Renal cortex interstitium (tissue), 11 donors: ENCODE data around the gene FANK1. TPM values are rescaled to one million over a fixed set of nuclear protein-coding genes. Genes with fewer than 3 reads are reported as not detected.
A peak's percentile ranks its signal among the peaks of the same experiment; 100 is the strongest.

Experiments used
- DNase-seq, 11 donors: peaks; one replicate each; pipeline ENCODE4 v3.0.0-alpha.2; 2013; ENCODE audit warnings: low read depth in 9 of 11, low spot score in 4 of 11; ENCODE audit errors: extremely low read depth in 1 of 11
- polyA plus RNA-seq, 3 donors: library from polyadenylated mRNA; unstranded; fragments of 120-200 nt; gene quantifications; one replicate each; pipeline ENCODE4 v1.2.1, GENCODE V29; 2013; ENCODE audit not compliant: insufficient read length in 3 of 3

FANK1 gene
- polyA plus RNA-seq, 3 donors = 8.2 to 11.0 (median 8.5) TPM

GRCh38 chr10:125979976-125980375 is 83.6 kb downstream of the FANK1 start:
- no peak for DNase-seq

- no peak for DNase-seq
Observed at GRCh38 chr10:125980521-125981035, 84.2 kb downstream of the FANK1 start.

DNA sequence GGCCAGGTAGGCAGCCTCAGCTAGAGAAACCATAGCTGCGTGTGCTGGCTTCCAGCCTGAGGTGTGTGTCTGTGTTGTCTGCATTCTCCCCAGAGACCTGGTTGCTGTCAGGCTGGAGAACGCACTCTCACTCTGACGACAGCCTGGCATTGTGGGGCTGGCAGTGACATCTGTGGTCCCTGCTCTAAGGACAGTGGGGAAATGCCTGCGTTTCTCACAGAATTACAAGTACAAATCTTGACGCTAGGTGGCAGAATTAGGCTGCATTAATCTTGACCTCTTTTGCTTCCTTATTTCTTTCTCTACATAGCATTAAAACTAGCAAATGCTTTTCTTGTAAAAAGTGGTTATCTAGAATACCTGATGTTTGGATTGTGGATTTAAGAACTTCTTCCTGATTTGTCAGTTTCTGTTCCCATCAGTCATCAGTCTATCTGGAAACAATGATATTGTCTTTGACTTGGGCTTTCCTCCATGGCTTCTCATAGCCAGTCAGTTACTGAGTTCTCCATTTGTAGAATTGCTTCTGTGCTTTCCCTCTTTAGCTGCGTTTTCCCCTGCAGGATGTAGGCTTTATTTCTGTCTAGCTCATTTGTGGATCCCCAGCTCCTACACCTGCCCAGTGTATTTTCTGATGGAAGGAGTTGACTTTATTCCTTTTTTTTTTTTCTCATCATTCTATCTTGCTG is 86.0 kb downstream of the FANK1 start:
- peak; percentile 38 to 85 (median 64) for DNase-seq

GRCh38 chr10:125983161-125983560 is 86.8 kb downstream of the FANK1 start:
- no peak for DNase-seq

DNA sequence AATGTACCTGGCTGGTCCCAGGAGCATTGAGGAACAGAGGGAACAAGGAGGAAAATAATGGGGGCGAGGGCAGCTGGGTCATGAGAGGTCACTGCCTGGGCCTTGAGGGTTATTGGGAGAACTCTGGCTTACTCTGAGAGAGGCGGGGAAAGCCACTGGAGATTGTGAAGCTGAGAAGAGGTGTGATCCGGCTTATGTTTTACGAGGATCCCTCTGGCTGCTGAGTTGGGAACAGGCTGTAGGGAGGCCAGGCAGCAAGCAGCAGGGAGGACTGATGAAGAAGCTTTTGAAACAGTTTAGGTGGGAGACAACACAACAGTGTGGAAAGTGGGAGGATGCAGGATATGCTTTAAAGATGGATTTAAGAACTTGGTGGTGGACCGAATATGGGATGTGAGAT is 87.3 kb downstream of the FANK1 start:
- no peak for DNase-seq

DNA sequence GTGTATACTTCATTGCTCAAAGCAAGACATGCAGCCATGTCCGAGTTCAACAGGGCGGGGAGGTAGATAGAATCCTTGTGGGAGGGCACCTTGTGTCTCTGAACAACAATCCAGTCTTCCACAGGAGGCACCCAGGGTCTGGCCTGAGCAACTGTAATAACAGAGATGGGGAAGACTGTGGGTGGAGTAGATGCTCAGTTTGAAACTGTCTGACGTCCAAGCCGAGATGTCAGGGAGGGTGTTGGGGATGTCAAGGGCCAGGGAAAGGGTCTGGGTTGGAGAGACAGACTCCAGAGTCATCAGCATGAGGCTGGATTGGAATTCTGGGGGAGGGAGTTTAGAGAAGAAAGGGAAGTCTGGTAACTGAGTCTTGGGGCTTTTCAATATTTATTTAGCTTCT is 88.0 kb downstream of the FANK1 start:
- no peak for DNase-seq

DNA sequence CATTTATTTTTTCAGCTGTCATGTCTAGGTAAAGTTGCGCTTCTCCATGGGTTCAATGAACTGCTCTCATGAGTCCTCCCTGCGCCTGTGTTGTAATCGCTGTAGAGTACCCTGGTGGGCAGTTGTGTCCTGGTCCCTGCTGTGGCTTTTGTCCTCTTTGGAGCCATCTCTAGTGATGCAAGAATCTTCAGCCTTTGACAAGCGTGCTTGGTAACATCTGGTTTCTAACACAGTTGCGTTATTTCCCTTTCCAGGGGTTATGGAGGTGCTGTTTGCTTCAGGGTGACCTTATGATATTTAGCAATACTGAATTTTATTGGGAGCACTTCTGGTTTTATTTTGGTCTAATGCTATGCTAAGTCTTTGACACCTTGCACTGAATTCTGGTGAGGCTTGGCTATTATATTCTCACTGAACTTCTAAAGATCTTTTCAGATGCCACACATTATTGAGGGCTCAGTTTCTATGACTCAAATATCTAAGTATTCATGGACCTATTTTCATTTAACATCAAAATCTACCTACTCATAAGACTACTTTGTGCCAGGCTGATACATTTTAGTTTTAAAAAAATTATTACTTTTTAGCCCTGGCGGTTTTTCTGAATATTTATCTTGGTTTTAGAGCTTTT is 88.6 kb downstream of the FANK1 start:
- no peak for DNase-seq

DNA sequence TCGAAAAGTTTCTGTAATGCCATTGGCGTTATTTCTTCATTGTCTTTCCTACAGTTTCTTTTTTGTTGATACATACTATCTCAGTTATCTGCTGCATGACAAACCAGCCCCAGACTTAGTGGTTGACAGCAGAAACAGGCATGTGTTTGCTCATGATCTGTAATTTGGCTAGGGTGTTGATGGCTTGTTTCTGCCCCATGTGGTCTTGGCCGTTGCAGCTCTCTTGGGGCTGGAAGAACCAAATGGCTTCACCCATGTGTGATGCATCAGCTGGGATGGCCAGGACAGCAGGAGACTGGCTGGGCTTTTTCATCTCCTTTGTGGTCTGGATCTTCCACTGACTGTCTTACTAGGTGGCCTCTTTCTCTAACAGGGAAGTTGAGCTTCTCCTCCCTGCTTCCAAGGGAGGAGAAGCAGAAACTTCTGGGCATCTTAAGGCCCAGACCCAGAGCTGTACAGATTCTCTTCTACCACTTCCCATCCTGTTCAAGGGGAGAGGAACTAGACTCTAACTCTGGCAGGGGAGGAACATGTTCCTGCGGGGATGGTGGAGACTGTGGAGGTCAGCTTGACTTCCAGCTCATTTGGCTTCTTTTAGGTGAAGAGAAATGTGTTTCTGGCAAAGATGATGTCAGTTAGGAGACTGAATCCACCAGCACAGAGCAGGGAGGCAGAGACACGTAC is 89.3 kb downstream of the FANK1 start:
- no peak for DNase-seq

GRCh38 chr10:125989791-125990190 is 93.4 kb downstream of the FANK1 start:
- DNase-seq = no peak

- no peak for DNase-seq
Observed at GRCh38 chr10:125990974-125991373, 94.6 kb downstream of the FANK1 start.

GRCh38 chr10:125991392-125991791 is 95.0 kb downstream of the FANK1 start:
- DNase-seq = no peak

DNA sequence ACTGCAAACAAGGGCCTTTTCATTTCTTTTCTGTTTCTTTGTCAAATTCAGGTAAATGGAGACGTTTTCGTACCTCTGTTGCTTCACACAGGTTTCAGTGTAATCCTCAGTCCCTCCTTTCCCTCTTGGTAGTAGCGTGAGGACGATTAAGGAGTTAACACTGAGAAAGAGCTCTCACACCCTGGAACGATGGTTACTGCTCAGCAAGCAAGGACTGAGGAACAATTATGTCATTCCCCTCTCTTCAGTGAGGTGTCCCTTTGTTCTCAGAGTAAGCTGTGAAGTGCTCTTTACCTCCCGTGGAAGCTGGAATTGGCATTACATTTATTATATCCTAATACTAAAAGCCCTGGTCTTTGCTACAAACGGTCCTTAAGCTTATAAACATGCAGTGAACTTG is 95.9 kb downstream of the FANK1 start:
- DNase-seq = no peak

DNA sequence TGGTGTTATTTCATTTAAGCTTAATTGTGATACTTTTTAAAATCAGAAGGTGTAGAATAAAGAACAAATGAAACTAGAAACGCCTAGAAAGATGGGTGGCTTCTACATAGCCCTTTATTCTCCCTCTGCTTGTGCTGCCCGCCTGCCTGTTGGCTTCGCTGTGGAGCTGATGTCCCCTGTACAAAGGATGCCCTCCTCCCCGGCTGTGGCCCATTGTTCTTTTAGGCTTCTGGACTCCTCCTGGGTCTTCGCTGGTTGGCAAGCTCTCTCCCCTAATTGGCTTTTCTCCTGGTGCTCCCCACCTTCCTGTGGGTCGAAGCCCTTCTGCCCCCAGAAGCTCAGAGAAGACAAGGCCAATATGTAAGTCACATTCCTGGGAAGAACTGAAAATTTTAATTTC is 98.2 kb downstream of the FANK1 start:
- no peak for DNase-seq

GRCh38 chr10:125995726-125996304 is 99.5 kb downstream of the FANK1 start:
- DNase-seq = no peak

- DNase-seq = no peak
Observed at GRCh38 chr10:125997586-125997985, 101.2 kb downstream of the FANK1 start.

- no peak for DNase-seq
Observed at GRCh38 chr10:125999694-126000093, 103.3 kb downstream of the FANK1 start.

GRCh38 chr10:126001576-126001975 is 105.2 kb downstream of the FANK1 start:
- no peak for DNase-seq

GRCh38 chr10:126004752-126005151 is 108.4 kb downstream of the FANK1 start:
- no peak for DNase-seq

- DNase-seq = no peak
Observed at GRCh38 chr10:126006264-126006663, 109.9 kb downstream of the FANK1 start.

DNA sequence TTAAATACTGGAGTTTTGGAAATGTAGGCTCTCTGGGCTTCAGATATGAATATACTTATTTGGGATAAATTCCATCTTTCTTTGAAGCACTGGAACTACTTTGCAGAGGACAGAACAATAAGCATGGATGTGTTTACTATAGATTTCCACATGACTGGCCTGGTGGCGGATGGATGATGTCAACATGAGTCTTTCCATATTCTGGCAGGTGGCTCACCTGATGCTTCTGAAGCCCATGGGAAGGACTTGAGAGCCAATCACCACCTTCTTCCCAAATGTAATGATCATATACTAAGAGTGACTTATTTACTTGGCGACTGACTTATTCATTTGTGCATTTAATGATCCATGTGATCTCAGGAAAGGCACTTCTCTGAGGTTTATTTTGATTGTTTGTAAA is 110.5 kb downstream of the FANK1 start:
- no peak for DNase-seq
